Tibial artery (tissue), 4 donors: ENCODE measurements around the gene MADD.

Source experiments
- DNase-seq, 2 donors: peaks; one replicate each; pipeline ENCODE4 v3.0.0-alpha.2; 2019
- H3K27ac ChIP-seq, 2 donors: fragments of 200-600 bp; sonication (generic) in 1 of 2; 1 replicate in 1 of 2; 2 replicates in 1 of 2; pipeline ENCODE4 v1.5.1; 2018 to 2019; ENCODE audit warnings: mild to moderate bottlenecking in 1 of 2
- H3K27me3 ChIP-seq, 2 donors: fragments of 200-600 bp; sonication (generic) in 1 of 2; one replicate each; pipeline versions ENCODE4 v1.5.1 to v1.6.0; 2016 to 2019
- H3K36me3 ChIP-seq, 3 donors: fragments of 200-600 bp; sonication (generic) in 2 of 3; one replicate each; pipeline ENCODE4 v1.5.1; 2016 to 2019; ENCODE audit warnings: mild to moderate bottlenecking in 2 of 3
- H3K4me1 ChIP-seq, 4 donors: fragments of 200-600 bp; sonication (generic) in 2 of 4; 1 replicate in 3 of 4; 2 replicates in 1 of 4; pipeline ENCODE4 v1.5.1; 2016 to 2019
- H3K4me3 ChIP-seq, 2 donors: fragments of 200-600 bp; sonication (generic) in 1 of 2; 1 replicate in 1 of 2; 2 replicates in 1 of 2; pipeline ENCODE4 v1.5.1; 2018 to 2019; ENCODE audit warnings: mild to moderate bottlenecking in 2 of 2
- H3K9me3 ChIP-seq, 3 donors: fragments of 200-600 bp; sonication (generic) in 1 of 3; one replicate each; pipeline ENCODE4 v1.5.1; 2016 to 2019
- intact Hi-C: fragments of 100-400 bp; cut with DNase I; formaldehyde crosslinking; loops from one replicate; pipeline ENCODE4 v1.15.0; 2023; ENCODE audit warnings: low total_unique reads
- TF ChIP-seq, protein P1 (sequence below), 2 experiments: fragments of 200-600 bp in 1 of 2; fragments of 450-650 bp in 1 of 2; IDR thresholded peaks; one replicate each; pipeline ENCODE4 v1.5.1; 2017 to 2019; ENCODE audit warnings: antibody characterized with exemption in 2 of 2, mild to moderate bottlenecking in 1 of 2, moderate library complexity in 1 of 2

Gene MADD

DNA sequence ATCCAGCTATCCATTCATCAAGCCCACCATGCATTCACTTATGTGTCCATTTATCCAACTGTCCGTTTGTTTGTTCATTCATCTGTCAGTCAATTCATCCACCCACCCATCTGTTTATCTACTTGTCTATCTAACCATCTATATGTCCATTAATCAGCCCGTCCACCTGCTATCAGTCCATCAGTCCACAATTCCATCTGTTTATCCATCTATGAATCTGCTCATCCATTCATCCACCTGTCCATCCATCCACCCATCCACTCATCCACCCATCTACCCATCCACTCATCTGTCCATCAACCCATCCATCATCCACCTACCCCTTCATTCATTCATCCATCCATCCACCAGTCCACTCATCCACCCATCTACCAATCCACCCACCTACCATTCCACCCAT lies 109.4 kb downstream of the MADD start:
- Histone ChIP-seq H3K27ac (no peak overlapping the region), H3K4me3 (no peak overlapping the region), H3K9me3 (no peaks in the 10 kb centered on the region), H3K27me3 (no peaks in the 10 kb centered on the region), H3K4me1 (no peaks in the 10 kb centered on the region), H3K36me3 (no peaks in the 10 kb centered on the region)
- TF ChIP-seq, protein P1, sequence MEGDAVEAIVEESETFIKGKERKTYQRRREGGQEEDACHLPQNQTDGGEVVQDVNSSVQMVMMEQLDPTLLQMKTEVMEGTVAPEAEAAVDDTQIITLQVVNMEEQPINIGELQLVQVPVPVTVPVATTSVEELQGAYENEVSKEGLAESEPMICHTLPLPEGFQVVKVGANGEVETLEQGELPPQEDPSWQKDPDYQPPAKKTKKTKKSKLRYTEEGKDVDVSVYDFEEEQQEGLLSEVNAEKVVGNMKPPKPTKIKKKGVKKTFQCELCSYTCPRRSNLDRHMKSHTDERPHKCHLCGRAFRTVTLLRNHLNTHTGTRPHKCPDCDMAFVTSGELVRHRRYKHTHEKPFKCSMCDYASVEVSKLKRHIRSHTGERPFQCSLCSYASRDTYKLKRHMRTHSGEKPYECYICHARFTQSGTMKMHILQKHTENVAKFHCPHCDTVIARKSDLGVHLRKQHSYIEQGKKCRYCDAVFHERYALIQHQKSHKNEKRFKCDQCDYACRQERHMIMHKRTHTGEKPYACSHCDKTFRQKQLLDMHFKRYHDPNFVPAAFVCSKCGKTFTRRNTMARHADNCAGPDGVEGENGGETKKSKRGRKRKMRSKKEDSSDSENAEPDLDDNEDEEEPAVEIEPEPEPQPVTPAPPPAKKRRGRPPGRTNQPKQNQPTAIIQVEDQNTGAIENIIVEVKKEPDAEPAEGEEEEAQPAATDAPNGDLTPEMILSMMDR (IDR thresholded peaks at IDR 0.05) = no peak
- no peak for DNase-seq
- intact Hi-C loops = loop anchor here (5.0 to 10.0 kb wide), 2 partner anchors 68 to 475 kb away; partner anchors contain the start of gene RAPSN
